ENCODE data around the gene MRPL48. TPM values are rescaled to one million over a fixed set of nuclear protein-coding genes. Genes with fewer than 3 reads are reported as not detected.
"Not testable (repeated sequence)": the region's sequence is repeated elsewhere in the genome, so short reads cannot be mapped to it uniquely, and the experiment has no call there.

MRPL48 gene
- total RNA-seq, 1 donor, result 8.9 TPM

GRCh38 chr11:73760135-73760678, 27.5 kb upstream of the MRPL48 start:
- no peaks in the 10 kb centered on the region for H3K9me3 ChIP-seq (ENCODE audit: low read depth, low read length)
- peaks cover 14% of the 10 kb centered on the region for H3K4me1 ChIP-seq (ENCODE audit: insufficient read depth, low read length)
- peak overlapping the region; percentile 90 for H3K4me3 ChIP-seq (ENCODE audit: low read length)
- no peaks in the 10 kb centered on the region for H3K27me3 ChIP-seq (ENCODE audit: insufficient read depth, low read length)

GRCh38 chr11:73760679-73761402, 26.8 kb upstream of the MRPL48 start, which contains the start of gene RAB6A:
RAB6A (minus strand) TSS chr11:73761074; CDS start chr11:73760635, 439 bp downstream.
- Histone ChIP-seq H3K4me3 (ENCODE audit: low read length) (peak within 1 kb of the TSS; percentile 90), H3K27me3 (ENCODE audit: insufficient read depth, low read length) (no peaks in the 10 kb centered on the region), H3K9me3 (ENCODE audit: low read depth, low read length) (no peaks in the 10 kb centered on the region), H3K4me1 (ENCODE audit: insufficient read depth, low read length) (peaks cover 14% of the 10 kb centered on the region)

GRCh38 chr11:73761403-73761945, 26.2 kb upstream of the MRPL48 start:
- Histone ChIP-seq H3K27me3 (ENCODE audit: insufficient read depth, low read length) (no peaks in the 10 kb centered on the region), H3K4me1 (ENCODE audit: insufficient read depth, low read length) (peaks cover 14% of the 10 kb centered on the region), H3K4me3 (ENCODE audit: low read length) (peak overlapping the region; percentile 90), H3K9me3 (ENCODE audit: low read depth, low read length) (no peaks in the 10 kb centered on the region)

GRCh38 chr11:73762732-73763131, 24.9 kb upstream of the MRPL48 start:
- peaks cover 3% of the 10 kb centered on the region for H3K27me3 ChIP-seq (ENCODE audit: insufficient read depth, low read length)
- no peak overlapping the region for H3K4me3 ChIP-seq (ENCODE audit: low read length)
- no peaks in the 10 kb centered on the region for H3K9me3 ChIP-seq (ENCODE audit: low read depth, low read length)
- H3K4me1 ChIP-seq (ENCODE audit: insufficient read depth, low read length), result peaks cover 14% of the 10 kb centered on the region

- H3K27me3 ChIP-seq (ENCODE audit: insufficient read depth, low read length), result peaks cover 3% of the 10 kb centered on the region
- no peak overlapping the region for H3K4me3 ChIP-seq (ENCODE audit: low read length)
Observed at GRCh38 chr11:73766763-73767162, 20.9 kb upstream of the MRPL48 start.

GRCh38 chr11:73770811-73771210, 16.9 kb upstream of the MRPL48 start:
- H3K4me3 ChIP-seq (ENCODE audit: low read length); H3K27me3 ChIP-seq (ENCODE audit: insufficient read depth, low read length); H3K9me3 ChIP-seq (ENCODE audit: low read depth, low read length); H3K4me1 ChIP-seq (ENCODE audit: insufficient read depth, low read length): not testable (repeated sequence)

More at GRCh38 chr11:73766763-73767162, 20.9 kb upstream of the MRPL48 start:
- Histone ChIP-seq H3K9me3 (ENCODE audit: low read depth, low read length) (no peaks in the 10 kb centered on the region), H3K4me1 (ENCODE audit: insufficient read depth, low read length) (peaks cover 4% of the 10 kb centered on the region)

- no peaks in the 10 kb centered on the region for H3K27me3 ChIP-seq (ENCODE audit: insufficient read depth, low read length)
Observed at GRCh38 chr11:73779084-73779902, 8.4 kb upstream of the MRPL48 start.

GRCh38 chr11:73781303-73781702, 6.4 kb upstream of the MRPL48 start:
- Histone ChIP-seq H3K4me3 (ENCODE audit: low read length) (no peak overlapping the region), H3K9me3 (ENCODE audit: low read depth, low read length) (no peaks in the 10 kb centered on the region), H3K4me1 (ENCODE audit: insufficient read depth, low read length) (no peaks in the 10 kb centered on the region), H3K27me3 (ENCODE audit: insufficient read depth, low read length) (no peaks in the 10 kb centered on the region)

More at GRCh38 chr11:73779084-73779902, 8.4 kb upstream of the MRPL48 start:
- Histone ChIP-seq H3K9me3 (ENCODE audit: low read depth, low read length) (no peaks in the 10 kb centered on the region), H3K4me1 (ENCODE audit: insufficient read depth, low read length) (no peaks in the 10 kb centered on the region), H3K4me3 (ENCODE audit: low read length) (peak overlapping the region; percentile 52)

GRCh38 chr11:73783483-73784020, 4.1 kb upstream of the MRPL48 start:
- Histone ChIP-seq H3K4me1 (ENCODE audit: insufficient read depth, low read length) (peaks cover 12% of the 10 kb centered on the region), H3K4me3 (ENCODE audit: low read length) (no peak overlapping the region), H3K9me3 (ENCODE audit: low read depth, low read length) (no peaks in the 10 kb centered on the region), H3K27me3 (ENCODE audit: insufficient read depth, low read length) (no peaks in the 10 kb centered on the region)

- H3K27me3 ChIP-seq (ENCODE audit: insufficient read depth, low read length), result no peaks in the 10 kb centered on the region
- H3K9me3 ChIP-seq (ENCODE audit: low read depth, low read length), result no peaks in the 10 kb centered on the region
Observed at GRCh38 chr11:73784080-73784634, 3.5 kb upstream of the MRPL48 start.

GRCh38 chr11:73784734-73785133, 2.9 kb upstream of the MRPL48 start:
- no peaks in the 10 kb centered on the region for H3K27me3 ChIP-seq (ENCODE audit: insufficient read depth, low read length)
- no peak overlapping the region for H3K4me3 ChIP-seq (ENCODE audit: low read length)
- no peaks in the 10 kb centered on the region for H3K9me3 ChIP-seq (ENCODE audit: low read depth, low read length)
- H3K4me1 ChIP-seq (ENCODE audit: insufficient read depth, low read length), result peaks cover 19% of the 10 kb centered on the region

More at GRCh38 chr11:73784080-73784634, 3.5 kb upstream of the MRPL48 start:
- H3K4me3 ChIP-seq (ENCODE audit: low read length), result no peak overlapping the region
- peaks cover 18% of the 10 kb centered on the region for H3K4me1 ChIP-seq (ENCODE audit: insufficient read depth, low read length)

- H3K9me3 ChIP-seq (ENCODE audit: low read depth, low read length); H3K4me3 ChIP-seq (ENCODE audit: low read length); H3K27me3 ChIP-seq (ENCODE audit: insufficient read depth, low read length): not testable (repeated sequence)
- peaks cover 19% of the 10 kb centered on the region for H3K4me1 ChIP-seq (ENCODE audit: insufficient read depth, low read length)
Observed at GRCh38 chr11:73785467-73785866, 2.2 kb upstream of the MRPL48 start.

- Histone ChIP-seq H3K4me1 (ENCODE audit: insufficient read depth, low read length) (peaks cover 19% of the 10 kb centered on the region), H3K9me3 (ENCODE audit: low read depth, low read length) (no peaks in the 10 kb centered on the region), H3K27me3 (ENCODE audit: insufficient read depth, low read length) (no peaks in the 10 kb centered on the region), H3K4me3 (ENCODE audit: low read length) (peak overlapping the region; percentile 98)
Observed at GRCh38 chr11:73787051-73787642, 527 bp upstream of the MRPL48 start.

- Histone ChIP-seq H3K9me3 (ENCODE audit: low read depth, low read length) (no peaks in the 10 kb centered on the region), H3K4me3 (ENCODE audit: low read length) (no peak overlapping the region), H3K4me1 (ENCODE audit: insufficient read depth, low read length) (peaks cover 19% of the 10 kb centered on the region), H3K27me3 (ENCODE audit: insufficient read depth, low read length) (no peaks in the 10 kb centered on the region)
Observed at GRCh38 chr11:73789279-73789670, 1.6 kb downstream of the MRPL48 start.
